GM12878 (cell line): ENCODE data around the gene THRA.
"Not testable (repeated sequence)": the region's sequence is repeated elsewhere in the genome, so short reads cannot be mapped to it uniquely, and the experiment has no call there.

ENCODE experiments used
- CHD2 ChIP-seq: IDR thresholded peaks from 2 replicates; pipeline ENCODE4 v1.6.1; 2011; ENCODE audit warnings: low read depth, low read length, improper control_type of control experiment, borderline replicate concordance
- CTCF ChIP-seq, 3 experiments: IDR thresholded peaks in 2 of 3; conservative IDR thresholded peaks in 1 of 3; 2 replicates each; pipeline ENCODE4 v1.5.1; 2011; ENCODE audit warnings: low read depth in 3 of 3, low read length in 3 of 3, mild to moderate bottlenecking in 3 of 3, control low read depth in 2 of 3, moderate library complexity in 2 of 3, inconsistent platforms in 1 of 3, mixed read lengths in 1 of 3; ENCODE audit not compliant: control insufficient read depth in 2 of 3, insufficient read depth in 1 of 3; ENCODE audit errors: extremely low read depth in 1 of 3
- POLR2AphosphoS5 ChIP-seq: IDR thresholded peaks from 2 replicates; pipeline ENCODE4 v1.6.1; 2011; ENCODE audit warnings: mild to moderate bottlenecking, low read length, inconsistent platforms
- PRDM15 ChIP-seq: fragments of 450-650 bp; formaldehyde crosslinking; IDR thresholded peaks from 2 replicates; pipeline ENCODE4 v1.4.0; 2020; ENCODE audit warnings: mild to moderate bottlenecking, moderate library complexity

- TF ChIP-seq POLR2AphosphoS5; PRDM15; CTCF (IDR thresholded peaks at IDR 0.05 in 2 of 3, conservative IDR thresholded peaks at IDR 0.05 in 1 of 3; ENCODE audit: control insufficient read depth in 2 of 3, extremely low read depth in 1 of 3, insufficient read depth in 1 of 3, low read depth in 3 of 3, low read length in 3 of 3); CHD2: not testable (repeated sequence)
These were observed 80.4 kb downstream of the THRA start for GRCh38 chr17:40143166-40143565.
